GM18519 (cell line): ENCODE measurements around the gene CAPZA1.
"Not testable (repeated sequence)": the region's sequence is repeated elsewhere in the genome, so short reads cannot be mapped to it uniquely, and the experiment has no call there.

ENCODE experiments used
- ATAC-seq: cut with Tn5 transposase; IDR thresholded peaks from one replicate; pipeline ENCODE4 v1.9.1; 2021; ENCODE audit warnings: mild to moderate bottlenecking, moderate library complexity; ENCODE audit not compliant: unreplicated experiment, low FRiP score

The CAPZA1 gene

GRCh38 chr1:112626193-112626592 lies 6.6 kb downstream of the CAPZA1 start:
- ATAC-seq, result no peak

DNA sequence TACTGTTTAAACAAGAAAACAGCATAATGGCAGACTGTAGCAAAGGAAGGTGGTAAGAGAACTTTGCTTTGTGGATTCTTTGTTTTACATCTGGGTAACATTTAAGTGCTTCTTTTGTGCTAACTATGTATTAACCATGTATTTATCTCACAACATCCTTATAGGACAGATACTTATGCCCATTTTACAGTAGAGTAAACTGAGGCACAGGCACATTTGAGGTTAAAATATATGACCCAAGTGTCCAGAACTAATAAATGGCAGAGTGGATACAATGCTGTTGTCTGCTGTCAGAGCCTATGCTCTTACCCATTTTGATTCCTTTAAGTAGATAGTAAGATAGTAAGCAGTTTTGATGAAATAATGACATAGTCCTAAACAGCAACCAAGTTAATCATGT lies 7.3 kb downstream of the CAPZA1 start:
- no peak for ATAC-seq

DNA sequence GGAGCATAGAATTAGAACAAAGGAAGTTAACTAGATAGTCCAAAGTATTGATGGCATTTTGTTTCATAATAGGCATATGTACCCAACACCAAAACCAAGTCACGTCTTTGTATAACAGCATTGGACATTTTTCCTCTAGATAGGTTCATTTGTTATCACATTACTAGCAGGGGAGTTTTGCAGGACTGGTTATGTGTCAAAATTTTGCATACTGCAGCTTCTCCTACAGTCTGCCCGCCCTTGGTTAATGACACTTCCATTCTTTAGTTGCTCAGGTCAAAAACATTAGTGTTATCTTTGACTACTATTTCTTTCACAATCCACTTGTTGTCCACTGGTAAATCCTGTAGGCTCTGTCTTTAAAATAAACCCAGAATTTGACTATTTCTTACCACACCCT lies 8.9 kb downstream of the CAPZA1 start:
- ATAC-seq, result no peak

DNA sequence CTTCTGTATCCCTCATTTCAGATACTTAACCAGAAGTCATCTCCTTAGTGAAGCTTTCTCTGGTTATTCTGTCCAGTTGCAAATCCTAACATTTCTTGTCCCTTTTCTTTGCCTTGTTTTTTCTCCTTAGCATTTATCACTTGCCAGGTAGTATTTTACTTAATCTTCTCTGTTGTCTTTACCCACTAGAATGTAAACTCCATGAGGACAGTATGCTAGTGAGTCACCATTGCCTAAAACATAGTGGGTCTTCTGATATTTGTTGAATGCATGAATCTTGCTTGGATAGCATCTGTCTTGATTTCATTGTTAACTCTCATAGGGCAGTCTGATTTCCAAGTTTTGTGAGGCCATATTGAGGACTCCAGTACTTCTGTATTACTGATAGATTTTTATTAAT lies 9.6 kb downstream of the CAPZA1 start:
- no peak for ATAC-seq

- no peak for ATAC-seq
Measured at GRCh38 chr1:112633628-112634027, 14.0 kb downstream of the CAPZA1 start.

DNA sequence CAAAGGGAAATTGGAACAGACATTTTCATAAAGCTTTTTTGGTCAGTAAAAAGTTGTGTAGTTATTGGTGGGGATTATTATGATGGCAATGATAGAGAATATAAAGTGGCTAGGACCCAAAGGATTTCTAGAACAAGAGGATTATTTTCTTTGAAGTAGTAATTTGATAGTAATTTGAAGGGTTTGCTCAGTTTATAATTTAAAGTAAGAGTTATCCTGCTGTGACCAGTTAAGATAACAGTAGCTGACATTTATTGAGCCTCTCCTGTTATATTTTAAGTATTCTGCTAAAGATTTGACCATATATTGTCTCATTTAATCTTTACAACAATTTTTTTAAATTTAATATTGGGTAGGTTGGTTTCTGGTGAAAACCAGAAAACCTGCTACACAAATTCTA lies 14.7 kb downstream of the CAPZA1 start:
- no peak for ATAC-seq

DNA sequence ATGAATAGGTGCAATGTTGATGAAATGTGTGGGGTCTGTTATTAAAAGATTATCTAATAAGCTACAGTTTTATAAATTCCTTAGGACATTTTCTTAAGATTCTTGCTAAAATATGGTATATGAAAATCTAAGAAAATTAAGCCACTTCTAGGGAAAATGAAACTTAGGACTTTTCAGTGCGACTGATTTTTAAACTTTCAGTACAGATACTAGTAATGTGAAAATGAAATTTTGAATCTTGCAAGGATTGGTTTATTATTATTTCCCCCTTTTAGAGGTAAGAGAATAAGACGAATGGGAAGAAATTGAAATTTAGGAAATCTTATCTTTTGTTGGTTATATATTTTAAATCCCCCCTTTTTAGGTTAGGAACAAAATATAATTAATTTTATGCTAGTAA lies 16.4 kb downstream of the CAPZA1 start:
- ATAC-seq, result no peak

- no peak for ATAC-seq
Measured at GRCh38 chr1:112636597-112637253, 17.1 kb downstream of the CAPZA1 start.

GRCh38 chr1:112637254-112638109 lies 17.9 kb downstream of the CAPZA1 start:
- ATAC-seq, result no peak

- ATAC-seq, result no peak
Measured at GRCh38 chr1:112638110-112638428, 18.4 kb downstream of the CAPZA1 start.

DNA sequence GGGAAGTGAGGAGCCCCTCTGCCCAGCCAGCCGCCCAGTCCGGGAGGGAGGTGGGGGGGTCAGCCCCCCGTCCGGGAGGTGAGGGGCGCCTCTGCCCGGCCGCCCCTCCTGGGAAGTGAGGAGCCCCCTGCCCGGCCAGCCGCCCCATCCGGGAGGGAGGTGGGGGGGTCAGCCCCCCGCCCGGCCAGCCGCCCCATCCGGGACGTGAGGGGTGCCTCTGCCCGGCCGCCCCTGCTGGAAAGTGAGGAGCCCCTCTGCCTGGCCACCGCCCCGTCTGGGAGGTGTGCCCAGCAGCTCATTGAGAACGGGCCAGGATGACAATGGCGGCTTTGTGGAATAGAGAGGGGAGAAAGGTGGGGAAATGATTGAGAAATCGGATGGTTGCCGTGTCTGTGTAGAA lies 20.8 kb downstream of the CAPZA1 start:
- not testable (repeated sequence) for ATAC-seq

DNA sequence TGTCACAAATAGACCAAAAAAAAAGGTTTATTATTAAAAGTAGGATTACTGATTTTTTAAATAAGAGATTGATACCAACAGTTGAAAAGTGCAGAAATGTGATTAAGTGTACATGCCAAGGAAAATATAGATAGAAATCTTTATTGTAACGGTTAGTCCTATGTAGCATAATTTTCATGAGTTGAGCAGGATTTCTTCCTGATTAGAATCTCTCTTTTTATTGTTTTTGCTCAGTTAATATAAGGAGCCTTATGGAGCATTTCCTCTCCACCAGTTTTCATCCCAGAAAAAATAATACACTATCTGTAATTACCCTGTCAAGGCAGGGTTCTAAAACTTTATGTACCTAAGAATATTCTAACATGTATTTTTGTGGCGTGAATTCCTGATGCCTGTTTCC lies 23.4 kb downstream of the CAPZA1 start:
- no peak for ATAC-seq

- ATAC-seq, result no peak
Measured at GRCh38 chr1:112646225-112646624, 26.6 kb downstream of the CAPZA1 start.

DNA sequence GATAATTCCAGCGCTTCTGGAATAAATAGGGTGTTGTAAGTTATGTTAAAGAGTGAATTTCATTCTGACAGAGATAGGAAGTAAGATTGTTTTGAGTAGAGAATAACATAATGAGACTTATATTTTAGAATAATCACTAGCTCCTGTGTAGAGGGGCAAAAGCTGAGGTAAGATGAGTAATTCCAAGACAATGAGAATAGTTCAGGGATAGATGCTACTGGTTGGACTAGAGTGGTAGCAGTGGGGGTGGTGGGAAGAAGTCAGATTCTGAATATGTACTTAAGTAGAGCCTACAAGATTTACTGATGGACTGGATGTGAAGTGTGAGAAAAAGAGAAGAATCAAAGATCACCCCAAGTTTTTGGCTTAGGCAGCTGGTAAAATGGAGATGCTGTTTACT lies 31.6 kb downstream of the CAPZA1 start:
- ATAC-seq, result no peak

DNA sequence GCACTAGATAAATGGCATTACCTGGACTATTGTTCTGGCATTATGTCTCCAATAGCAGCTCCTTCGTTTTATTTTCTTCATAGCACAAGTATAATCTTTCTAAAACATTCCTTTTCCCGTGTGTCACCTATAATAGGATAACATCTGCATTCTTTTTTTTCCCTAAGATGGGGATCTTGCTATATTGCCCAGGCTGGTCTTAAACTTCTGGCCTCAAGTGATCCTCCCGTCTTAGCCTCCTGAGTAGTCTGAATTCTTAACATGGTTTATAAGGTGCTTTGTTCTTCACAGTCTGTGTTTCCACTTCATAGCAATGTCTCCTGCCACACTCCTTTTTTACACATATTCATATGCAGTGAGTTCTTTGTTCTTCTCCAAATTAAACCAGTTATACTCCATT lies 46.2 kb downstream of the CAPZA1 start:
- no peak for ATAC-seq

DNA sequence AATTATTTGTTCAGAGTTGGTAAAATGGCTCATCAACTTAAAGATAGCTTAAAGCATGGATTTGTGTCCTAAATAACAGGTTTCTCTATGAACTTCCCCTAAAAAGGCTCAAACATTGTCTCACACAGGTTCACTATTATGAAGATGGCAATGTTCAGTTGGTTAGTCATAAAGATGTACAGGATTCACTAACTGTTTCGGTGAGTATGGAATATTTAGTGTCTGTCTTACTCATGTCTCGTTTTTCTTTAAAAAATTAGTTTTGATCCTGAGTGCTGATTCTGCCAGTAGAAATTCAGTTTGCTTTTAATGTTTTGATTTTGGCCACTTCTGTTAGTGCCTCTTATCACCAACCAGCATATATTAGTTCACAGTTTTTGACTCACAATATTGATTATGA lies 47.3 kb downstream of the CAPZA1 start:
- ATAC-seq, result no peak

- no peak for ATAC-seq
Measured at GRCh38 chr1:112672009-112672408, 52.4 kb downstream of the CAPZA1 start.

DNA sequence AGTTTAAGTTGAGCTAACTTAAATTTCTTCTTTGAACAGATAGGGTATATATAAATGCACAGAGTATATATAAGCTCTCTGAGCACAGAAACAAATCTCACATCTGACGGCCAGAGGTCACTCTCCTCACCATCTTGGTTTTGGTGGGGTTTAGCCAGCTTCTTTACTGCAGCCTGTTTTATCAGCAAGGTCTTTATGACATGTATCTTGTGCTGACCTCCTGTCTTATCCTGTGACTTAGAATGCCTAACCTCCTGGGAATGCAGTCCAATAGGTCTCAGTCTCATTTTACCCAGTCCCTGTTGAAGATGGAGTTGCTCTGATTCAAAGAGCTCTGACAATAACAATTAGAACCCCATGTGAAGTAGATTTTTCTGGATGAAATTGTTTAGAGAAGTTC lies 53.2 kb downstream of the CAPZA1 start:
- ATAC-seq, result no peak

GRCh38 chr1:112673592-112674439 lies 54.2 kb downstream of the CAPZA1 start:
- ATAC-seq, result no peak

GRCh38 chr1:112674440-112674985 lies 54.9 kb downstream of the CAPZA1 start, which contains the start of gene MOV10:
MOV10 (plus strand) TSS chr1:112674659; CDS start chr1:112674913, 254 bp downstream.
- no peak for ATAC-seq
